GM13976 (cell line): ENCODE measurements around the gene SP4.
"Not testable (repeated sequence)": the region's sequence is repeated elsewhere in the genome, so short reads cannot be mapped to it uniquely, and the experiment has no call there.

Source experiments
- DNase-seq: peaks from one replicate; pipeline ENCODE4 v3.0.0; 2012; ENCODE audit warnings: low spot score
- CTCF ChIP-seq: IDR thresholded peaks from 2 replicates; pipeline ENCODE4 v1.5.1; 2012; ENCODE audit warnings: borderline replicate concordance, mild to moderate bottlenecking; ENCODE audit not compliant: insufficient read depth; ENCODE audit errors: extremely low read depth, missing control alignments, control extremely low read depth
- in situ Hi-C: fragments of 300-500 bp; cut with MboI; formaldehyde crosslinking; loops from one replicate; pipeline ENCODE4 v1.12.0; 2022; ENCODE audit warnings: low sequenced_read_pairs, mixed read lengths, inconsistent platforms; ENCODE audit not compliant: unreplicated experiment

Gene SP4

GRCh38 chr7:21526448-21526847 is 98.6 kb downstream of the SP4 start:
- TF ChIP-seq CTCF, result no peak
- no peak for DNase-seq
- in situ Hi-C loops, result no loop called here

- in situ Hi-C loops, DNase-seq: not testable (repeated sequence)
Measured at GRCh38 chr7:21532485-21532884, 104.6 kb downstream of the SP4 start.

GRCh38 chr7:21533646-21534045 is 105.8 kb downstream of the SP4 start:
- in situ Hi-C loops, DNase-seq: not testable (repeated sequence)

- in situ Hi-C loops, DNase-seq: not testable (repeated sequence)
Measured at GRCh38 chr7:21536445-21537118, 108.7 kb downstream of the SP4 start.

- no peak for DNase-seq
- no peak for TF ChIP-seq CTCF
- in situ Hi-C loops, result no loop called here
Measured at GRCh38 chr7:21538936-21539495, 111.1 kb downstream of the SP4 start.

- TF ChIP-seq CTCF, result no peak
- peak; percentile 88 for DNase-seq
- in situ Hi-C loops, result no loop called here
Measured at GRCh38 chr7:21542891-21543527, 115.1 kb downstream of the SP4 start, which contains the start of gene DNAH11. DNAH11 (plus strand) TSS chr7:21543039; CDS start chr7:21543246, 207 bp downstream.

- TF ChIP-seq CTCF, result no peak
- in situ Hi-C loops, result no loop called here
- DNase-seq, result peak; percentile 37
Measured at GRCh38 chr7:21543528-21544302, 115.8 kb downstream of the SP4 start.

- TF ChIP-seq CTCF, result no peak
- DNase-seq, result no peak
- in situ Hi-C loops, result no loop called here
Measured at GRCh38 chr7:21544303-21544656, 116.4 kb downstream of the SP4 start.
